Measurements from ENCODE around the gene SLC15A4. TPM values are rescaled to one million over a fixed set of nuclear protein-coding genes. Genes with fewer than 3 reads are reported as not detected.

The SLC15A4 gene
- total RNA-seq (2016; rRNA removed; fragmentation: Illumina TruSeq; extraction: Trizol) (8.2 and 17.3 TPM in 2 replicates), polyA plus RNA-seq (2011; rRNA removed) (22.7 and 25.8 TPM in 2 replicates), polyA minus RNA-seq (2011; rRNA and poly(A)+ RNA removed; ENCODE audit: low replicate concordance) (47.4 and 97.4 TPM in 2 replicates), Bru-seq, nascent RNA (percentile 81 among the genes with signal in this experiment), BruChase-seq, experiment 1, labeled RNA remaining after a 6-hour chase (percentile 73 among the genes with signal in this experiment), BruChase-seq, experiment 2, labeled RNA remaining after a 2-hour chase (percentile 68 among the genes with signal in this experiment)
- 21.9 and 22.2 TPM in 2 replicates for total RNA-seq (2016; cell fraction: cytosol; rRNA removed; fragmentation: Illumina TruSeq; extraction: Trizol; ENCODE audit: low read depth)
- 8.5 and 19.3 TPM in 2 replicates for total RNA-seq (2016; cell fraction: insoluble cytoplasmic fraction; rRNA removed; fragmentation: Illumina TruSeq; extraction: Trizol)
- 11.6 and 11.8 TPM in 2 replicates for total RNA-seq (2016; cell fraction: membrane; rRNA removed; fragmentation: Illumina TruSeq; extraction: Trizol)
- 26.9 and 28.3 TPM in 2 replicates for total RNA-seq (2016; cell fraction: nucleus; rRNA removed; fragmentation: Illumina TruSeq; extraction: Trizol)
- 15.4 and 23.5 TPM in 2 replicates for polyA plus RNA-seq (2011; cell fraction: cytosol; rRNA removed)
- 21.1 and 23.8 TPM in 2 replicates for polyA plus RNA-seq (2011; cell fraction: nucleus; rRNA removed)
- polyA plus RNA-seq (2012): 13.2 and 17.3 TPM in 2 replicates
- 2.0 and 2.3 TPM in 2 replicates for polyA plus RNA-seq (2016; cell fraction: cytosol; fragmentation: Illumina TruSeq; extraction: Trizol; ENCODE audit: low read depth)
- polyA plus RNA-seq (2016; cell fraction: insoluble cytoplasmic fraction; fragmentation: Illumina TruSeq; extraction: Trizol; ENCODE audit: low read depth): 6.8 and 7.6 TPM in 2 replicates
- polyA plus RNA-seq (2016; cell fraction: membrane; fragmentation: Illumina TruSeq; extraction: Trizol; ENCODE audit: low read depth): 3.5 and 4.1 TPM in 2 replicates
- 28.4 and 32.6 TPM in 2 replicates for polyA plus RNA-seq (2016; cell fraction: nucleus; fragmentation: Illumina TruSeq; extraction: Trizol; ENCODE audit: insufficient read depth, low read depth)
- polyA minus RNA-seq (2011; cell fraction: cytosol; rRNA and poly(A)+ RNA removed): 23.1 and 28.7 TPM in 2 replicates
- 45.4 and 58.3 TPM in 2 replicates for polyA minus RNA-seq (2011; cell fraction: nucleus; rRNA and poly(A)+ RNA removed)
- long read RNA-seq, experiment 1, partial matches to known transcripts: 2 of 4 reads
- long read RNA-seq, experiment 1, other reads (novel, unspliced or antisense): 0 of 4 reads
- long read RNA-seq, experiment 2, transcript SLC15A4-201 (8 exons, 2,779 nt): major isoform, 23 of 44 reads
- long read RNA-seq, experiment 2, partial matches to known transcripts: 18 of 44 reads
- long read RNA-seq, experiment 2, other reads (novel, unspliced or antisense): 3 of 44 reads

- peak within 1 kb of the TSS; percentile 94 for H3K9ac ChIP-seq (ENCODE audit: insufficient read depth, low read depth, low read length)
- 4% methylated on average over 15 of the region's 63 CpGs for WGBS (ENCODE audit: low lambda C conversion rate)
- in situ Hi-C loops (cut with HindIII; ENCODE audit: extremely low pct_ligation_motif_present, low pct_unique_long_range_greater_than_20kb): no loop called here
- peaks cover 42% of the 10 kb centered on the region for H3K4me1 ChIP-seq (ENCODE audit: insufficient read depth, low read length)
- peaks cover 33% of the 10 kb centered on the region for H3K79me2 ChIP-seq (ENCODE audit: insufficient read depth, low read length)
- POLR2A ChIA-PET: interaction anchor here (0.8 to 2.2 kb wide), 5 partner anchors 13 to 81 kb away, joined by 3 to 11 read pairs (median 6); no protein-coding TSS in a partner anchor
- BruUV-seq (replicated peaks): TSS peak; percentile 84
- peaks cover 0 to 11% of the 10 kb centered on the region in 2 experiments; a peak in 2 of 5 replicates for H3K36me3 ChIP-seq (replicated peaks in 1 of 2; ENCODE audit: control insufficient read depth in 1 of 2, insufficient read depth in 2 of 2, low read length in 2 of 2)
- ATAC-seq: peak; percentile 97
- peak within 1 kb of the TSS; percentile 68 to 96 (median 92) for H3K4me3 ChIP-seq (replicated peaks in 1 of 3; ENCODE audit: insufficient read depth in 1 of 3, low read depth in 2 of 3, low read length in 3 of 3)
- H2AFZ ChIP-seq (ENCODE audit: low read length): no peak within 1 kb of the TSS
- no peaks in the 10 kb centered on the region for H3K27me3 ChIP-seq (ENCODE audit: control insufficient read depth in 1 of 2, insufficient read depth in 2 of 2, low read length in 2 of 2)
- peak; percentile 46 for FAIRE-seq
- intact Hi-C loops (cut with micrococcal nuclease; ENCODE audit: unreplicated experiment): no loop called here
- peak within 1 kb of the TSS; percentile 81 for H3K4me2 ChIP-seq (ENCODE audit: low read depth, low read length)
- H3K9me3 ChIP-seq (ENCODE audit: low read length): peaks cover 4% of the 10 kb centered on the region; the same call in 1 of the 2 replicates
- DNase-seq (ENCODE audit: low spot score): peak; percentile 86
- CTCF ChIA-PET (ENCODE audit: low intra/inter-chr PET ratio, low total read pairs): no interaction called here
- H4K20me1 ChIP-seq (ENCODE audit: insufficient read depth, low read length): peaks cover 5% of the 10 kb centered on the region; the same call in 1 of the 2 replicates
- peak within 1 kb of the TSS; percentile 86 for H3K27ac ChIP-seq (ENCODE audit: extremely low read length, insufficient read depth, low read length)
- TF ChIP-seq MEIS1 (CRISPR knock-in tag; IDR thresholded peaks at IDR 0.05; ENCODE audit: borderline replicate concordance): 0 out of 2 replicates have a peak, but pooled peaks have one; percentile 52
- TF ChIP-seq ZNF713 (CRISPR knock-in tag; IDR thresholded peaks at IDR 0.05): no peak
- TF ChIP-seq HOXA5 (CRISPR knock-in tag; IDR thresholded peaks at IDR 0.05): peak; percentile 62
- peak; percentile 50; the same call in 1 of the 2 replicates for TF ChIP-seq SMAD3 (CRISPR knock-in tag; IDR thresholded peaks at IDR 0.05)
- peak; percentile 80 for TF ChIP-seq SAP130 (CRISPR knock-in tag; IDR thresholded peaks at IDR 0.05; ENCODE audit: low read depth)
- TF ChIP-seq TFAP4 (IDR thresholded peaks at IDR 0.05; ENCODE audit: borderline replicate concordance, low read depth): peak; percentile 83; the same call in 1 of the 2 replicates
- TF ChIP-seq ZNF782 (CRISPR knock-in tag; IDR thresholded peaks at IDR 0.05; ENCODE audit: borderline replicate concordance): no peak; the same call in 1 of the 2 replicates
- no peak for TF ChIP-seq ZNF570 (CRISPR knock-in tag; IDR thresholded peaks at IDR 0.05; ENCODE audit: borderline replicate concordance)
- TF ChIP-seq ZNF747 (CRISPR knock-in tag; IDR thresholded peaks at IDR 0.05; ENCODE audit: borderline replicate concordance): 0 out of 2 replicates have a peak, but pooled peaks have one; percentile 53
- TF ChIP-seq NFKBIZ (CRISPR knock-in tag; IDR thresholded peaks at IDR 0.05): no peak
- peak; percentile 55; the same call in 1 of the 2 replicates for TF ChIP-seq ZFX (CRISPR knock-in tag; IDR thresholded peaks at IDR 0.05; ENCODE audit: low read depth)
- TF ChIP-seq MIER3 (CRISPR knock-in tag; IDR thresholded peaks at IDR 0.05; ENCODE audit: borderline replicate concordance): peak; percentile 56; the same call in 1 of the 2 replicates
- peak; percentile 66; the same call in 1 of the 2 replicates for TF ChIP-seq ZBTB25 (CRISPR knock-in tag; IDR thresholded peaks at IDR 0.05)
- no peak for TF ChIP-seq GLMP (CRISPR knock-in tag; IDR thresholded peaks at IDR 0.05; ENCODE audit: borderline replicate concordance)
These were observed at the start of gene SLC15A4 for GRCh38 chr12:128823916-128824839. Gene SLC15A4 (minus strand): TSS chr12:128823958. CDS start chr12:128823943, 15 bp downstream.
